GM12801 (cell line): ENCODE measurements around the gene DCAF10.

Source experiments
- TF ChIP-seq, protein P1 (sequence below): IDR thresholded peaks from one replicate; pipeline ENCODE4 v1.5.1; 2011; ENCODE audit warnings: control low read depth; ENCODE audit not compliant: insufficient read length; ENCODE audit errors: extremely low read depth

DCAF10 gene

DNA sequence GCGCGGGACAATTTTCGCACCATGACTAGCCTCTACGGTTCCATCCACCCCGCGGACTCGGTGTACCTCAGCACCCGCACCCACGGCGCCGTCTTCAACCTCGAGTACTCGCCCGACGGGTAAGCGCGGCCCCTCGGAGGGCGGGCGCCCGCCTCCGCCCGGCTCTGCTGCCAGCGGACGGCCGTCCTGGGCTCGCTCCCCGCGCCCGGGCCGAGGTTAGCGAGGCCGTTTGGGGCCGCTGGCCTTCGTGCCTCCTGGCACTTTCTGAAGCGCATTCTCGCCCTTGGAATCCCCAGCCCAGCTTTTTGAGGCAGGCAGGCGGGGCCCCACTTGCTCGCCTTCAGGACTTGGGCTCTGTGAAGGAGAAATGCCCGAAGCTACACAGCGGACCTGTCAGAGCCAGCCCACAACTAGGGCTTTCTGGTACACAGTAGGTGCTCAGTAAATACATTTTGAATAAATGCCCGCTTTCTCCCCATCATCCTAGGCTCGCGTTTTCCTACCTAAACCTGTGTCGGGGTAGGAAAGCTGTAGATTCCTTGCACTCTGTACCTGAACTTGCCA lies 772 bp downstream of the DCAF10 start:
- TF ChIP-seq, protein P1, sequence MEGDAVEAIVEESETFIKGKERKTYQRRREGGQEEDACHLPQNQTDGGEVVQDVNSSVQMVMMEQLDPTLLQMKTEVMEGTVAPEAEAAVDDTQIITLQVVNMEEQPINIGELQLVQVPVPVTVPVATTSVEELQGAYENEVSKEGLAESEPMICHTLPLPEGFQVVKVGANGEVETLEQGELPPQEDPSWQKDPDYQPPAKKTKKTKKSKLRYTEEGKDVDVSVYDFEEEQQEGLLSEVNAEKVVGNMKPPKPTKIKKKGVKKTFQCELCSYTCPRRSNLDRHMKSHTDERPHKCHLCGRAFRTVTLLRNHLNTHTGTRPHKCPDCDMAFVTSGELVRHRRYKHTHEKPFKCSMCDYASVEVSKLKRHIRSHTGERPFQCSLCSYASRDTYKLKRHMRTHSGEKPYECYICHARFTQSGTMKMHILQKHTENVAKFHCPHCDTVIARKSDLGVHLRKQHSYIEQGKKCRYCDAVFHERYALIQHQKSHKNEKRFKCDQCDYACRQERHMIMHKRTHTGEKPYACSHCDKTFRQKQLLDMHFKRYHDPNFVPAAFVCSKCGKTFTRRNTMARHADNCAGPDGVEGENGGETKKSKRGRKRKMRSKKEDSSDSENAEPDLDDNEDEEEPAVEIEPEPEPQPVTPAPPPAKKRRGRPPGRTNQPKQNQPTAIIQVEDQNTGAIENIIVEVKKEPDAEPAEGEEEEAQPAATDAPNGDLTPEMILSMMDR: no peak

DNA sequence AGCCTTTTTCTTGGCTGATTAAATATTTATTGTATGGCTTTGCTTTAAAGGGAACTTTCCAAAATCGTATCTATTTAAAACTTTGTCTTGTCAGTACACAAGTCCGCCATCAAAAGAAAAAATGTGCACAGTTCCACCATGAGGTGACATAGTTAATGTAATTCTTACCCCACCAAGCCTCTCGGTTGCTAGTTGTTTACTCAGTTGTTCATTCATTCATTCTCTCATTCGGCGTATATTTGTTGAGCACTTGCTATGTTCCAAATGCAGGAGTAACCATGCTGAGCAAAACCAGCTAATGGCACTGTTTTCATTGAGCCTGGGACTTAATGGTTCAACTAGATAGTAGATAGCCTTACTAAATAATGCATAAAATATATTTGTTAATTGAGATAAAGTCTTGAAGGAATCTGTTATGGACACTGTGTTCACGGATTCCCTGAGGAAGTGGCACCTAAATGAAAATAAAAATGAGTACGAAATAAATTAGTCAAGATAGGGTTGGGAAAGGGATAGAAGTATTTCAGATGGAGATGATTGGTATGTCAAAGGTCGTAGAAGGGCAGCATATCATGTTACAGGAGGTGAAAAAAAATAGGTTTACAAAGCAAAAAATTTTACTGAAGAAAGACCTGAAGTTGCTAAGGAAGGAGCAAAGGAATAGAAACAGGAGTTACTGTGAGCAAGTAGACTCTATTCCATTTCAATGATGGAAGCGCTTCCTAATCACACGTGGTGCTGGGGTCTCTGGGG lies 1.5 kb downstream of the DCAF10 start:
- TF ChIP-seq, protein P1: no peak

GRCh38 chr9:37806271-37806670 lies 5.7 kb downstream of the DCAF10 start:
- TF ChIP-seq, protein P1: no peak

GRCh38 chr9:37811906-37812476 lies 11.4 kb downstream of the DCAF10 start:
- TF ChIP-seq, protein P1: no peak

DNA sequence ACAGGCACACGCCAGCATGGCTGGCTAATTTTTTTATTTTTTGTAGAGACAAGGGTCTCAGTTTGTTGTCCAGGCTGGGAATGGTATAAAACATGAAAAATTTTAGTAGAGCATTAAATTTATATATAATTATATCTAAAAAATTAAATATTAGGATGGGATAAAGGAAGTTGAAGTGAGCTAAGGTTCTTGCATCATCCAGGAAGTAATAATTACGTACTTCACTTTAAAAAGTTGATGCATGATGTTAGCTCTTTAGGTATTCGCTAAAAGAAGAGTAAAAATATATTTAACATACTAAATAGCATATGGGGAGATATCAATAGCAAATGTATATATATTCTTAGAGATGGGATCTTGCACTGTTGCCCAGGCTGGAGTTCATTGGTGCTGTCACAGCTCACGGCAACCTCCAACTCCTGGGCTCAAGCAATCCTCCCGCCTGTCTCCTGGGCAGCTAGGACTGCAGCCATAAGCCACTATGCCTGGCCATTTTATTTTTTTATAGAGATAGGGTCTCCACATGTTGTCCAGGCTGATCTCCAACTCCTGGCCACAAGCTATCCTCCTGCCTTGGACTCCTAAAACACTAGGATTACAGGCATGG lies 12.3 kb downstream of the DCAF10 start:
- TF ChIP-seq, protein P1: no peak

DNA sequence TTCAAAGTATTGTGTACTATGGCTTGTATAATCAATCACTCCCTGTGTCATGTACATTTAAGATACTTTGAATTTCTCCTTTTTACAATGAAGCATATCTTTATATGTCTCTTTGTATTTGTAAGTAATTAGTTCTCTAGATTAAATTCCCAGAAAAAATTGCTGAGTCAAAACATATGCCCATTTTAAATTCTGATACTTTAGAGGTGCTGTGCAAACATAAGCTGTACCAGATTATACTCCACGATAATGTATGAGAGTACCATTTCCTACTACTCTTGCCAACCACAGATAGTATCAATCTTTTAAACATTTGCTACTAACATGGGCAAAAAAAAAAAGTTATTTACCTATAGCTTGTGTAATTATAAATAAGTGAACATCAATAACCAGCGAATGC lies 18.3 kb downstream of the DCAF10 start:
- TF ChIP-seq, protein P1: no peak

DNA sequence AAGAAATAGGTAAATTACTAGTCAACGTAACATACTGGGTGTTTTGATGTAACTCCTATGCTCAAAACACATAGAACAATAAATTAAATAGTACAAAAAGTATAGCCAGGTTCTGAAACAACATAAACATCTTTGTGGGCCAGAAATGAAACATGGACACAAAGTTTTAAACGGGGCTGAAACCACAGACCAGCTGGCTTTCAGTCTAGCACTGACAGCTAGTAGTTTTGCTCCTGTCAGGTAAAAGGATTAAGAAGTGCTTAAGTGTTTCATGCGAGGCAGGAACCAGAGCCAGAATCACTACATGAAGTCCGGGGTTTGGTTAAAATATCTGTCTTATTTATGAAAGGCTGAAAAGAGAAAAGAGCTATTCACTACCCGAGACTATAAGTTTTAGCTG lies 19.5 kb downstream of the DCAF10 start:
- TF ChIP-seq, protein P1: no peak
